Activated CD4-positive, alpha-beta T cell treated with anti-CD3 and anti-CD28 coated beads, Interleukin-2, amount 50 U/mL, for 16 hours (primary cell): Measurements from ENCODE around the gene ZG16B.

ENCODE experiments used
- DNase-seq: peaks from one replicate; pipeline ENCODE4 v3.0.0-alpha.2; 2020

Gene ZG16B

DNA sequence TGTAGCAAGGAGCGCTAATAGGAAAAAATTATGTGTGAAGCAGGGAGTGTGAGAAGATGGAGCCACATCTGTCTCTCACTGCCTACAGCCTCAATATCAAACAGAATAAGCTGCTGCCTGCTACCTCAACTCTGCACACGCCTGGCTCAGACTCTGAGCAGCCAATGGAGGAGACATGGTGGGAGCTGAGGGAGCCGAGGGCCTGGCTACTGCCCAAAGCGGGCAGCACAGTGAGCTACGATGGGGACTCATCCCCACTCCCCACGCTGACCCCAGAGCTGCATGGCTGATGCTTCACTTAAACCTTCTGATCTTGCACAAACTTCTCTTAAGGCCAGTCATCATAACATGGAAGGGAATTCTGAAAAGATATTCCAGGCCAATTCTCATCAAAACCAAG, 41.8 kb downstream of the ZG16B start:
- no peak for DNase-seq

DNA sequence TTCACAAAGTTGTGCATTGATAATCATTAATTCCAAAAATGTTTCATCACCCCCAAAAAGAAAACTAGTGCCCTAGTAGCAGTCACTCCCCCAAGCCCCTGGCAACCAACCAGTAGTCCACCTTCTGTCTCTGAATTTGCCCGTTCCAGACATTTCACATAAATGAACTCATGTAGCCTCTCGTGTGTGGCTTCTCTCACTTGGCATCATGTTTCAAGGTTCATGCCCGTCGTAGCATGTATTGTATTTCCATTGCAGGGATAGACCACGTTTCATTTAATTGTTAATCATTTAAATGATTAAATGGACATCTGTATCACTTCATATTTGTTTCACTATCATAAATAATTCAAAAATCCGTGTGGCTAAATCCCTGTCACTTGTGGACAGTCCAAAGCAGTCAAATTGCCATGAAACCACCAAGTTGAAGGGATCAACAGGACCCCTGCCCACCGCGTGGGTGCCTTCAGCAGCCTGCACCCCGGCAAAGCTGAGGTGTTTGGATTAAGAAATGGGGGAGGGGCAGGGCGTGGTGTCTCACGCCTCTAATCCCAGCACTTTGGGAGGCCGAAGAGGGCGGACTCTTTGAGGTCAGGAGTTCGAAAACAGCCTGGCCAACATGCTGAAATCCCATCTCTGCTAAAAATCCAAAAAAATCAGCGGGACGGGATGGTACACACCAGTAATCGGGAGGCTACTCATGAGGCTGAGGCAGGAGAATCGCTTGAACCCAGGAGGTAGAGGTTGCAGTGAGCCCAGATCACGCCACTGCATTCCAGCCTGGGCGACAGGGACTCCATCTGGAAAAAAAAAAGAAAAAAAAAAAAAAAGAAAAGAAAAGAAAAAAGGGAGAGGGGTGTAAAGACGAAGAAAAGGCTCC, 44.2 kb downstream of the ZG16B start:
- DNase-seq, result no peak

DNA sequence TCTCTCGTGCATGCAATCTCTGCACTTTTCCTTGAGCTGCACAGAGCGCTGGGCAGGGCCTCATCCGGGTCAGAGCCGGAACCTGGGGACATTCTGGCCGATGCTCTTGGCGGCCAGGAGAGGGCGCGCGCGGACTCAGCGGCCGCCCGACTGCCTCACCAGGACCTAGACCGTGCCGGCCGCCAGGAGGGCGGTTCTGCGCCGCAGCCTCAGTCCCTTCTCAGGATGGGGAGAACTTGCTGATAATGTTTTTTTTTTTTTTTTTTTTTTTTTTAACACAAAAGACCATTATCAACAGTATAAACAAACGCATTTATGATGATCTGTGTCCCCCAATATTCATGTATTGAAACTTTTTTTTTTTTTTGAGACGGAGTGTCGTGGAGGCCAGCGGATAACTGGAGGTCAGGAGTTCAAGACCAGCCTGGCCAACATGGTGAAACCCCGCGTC, 44.8 kb downstream of the ZG16B start:
- peak; percentile 80 for DNase-seq

DNA sequence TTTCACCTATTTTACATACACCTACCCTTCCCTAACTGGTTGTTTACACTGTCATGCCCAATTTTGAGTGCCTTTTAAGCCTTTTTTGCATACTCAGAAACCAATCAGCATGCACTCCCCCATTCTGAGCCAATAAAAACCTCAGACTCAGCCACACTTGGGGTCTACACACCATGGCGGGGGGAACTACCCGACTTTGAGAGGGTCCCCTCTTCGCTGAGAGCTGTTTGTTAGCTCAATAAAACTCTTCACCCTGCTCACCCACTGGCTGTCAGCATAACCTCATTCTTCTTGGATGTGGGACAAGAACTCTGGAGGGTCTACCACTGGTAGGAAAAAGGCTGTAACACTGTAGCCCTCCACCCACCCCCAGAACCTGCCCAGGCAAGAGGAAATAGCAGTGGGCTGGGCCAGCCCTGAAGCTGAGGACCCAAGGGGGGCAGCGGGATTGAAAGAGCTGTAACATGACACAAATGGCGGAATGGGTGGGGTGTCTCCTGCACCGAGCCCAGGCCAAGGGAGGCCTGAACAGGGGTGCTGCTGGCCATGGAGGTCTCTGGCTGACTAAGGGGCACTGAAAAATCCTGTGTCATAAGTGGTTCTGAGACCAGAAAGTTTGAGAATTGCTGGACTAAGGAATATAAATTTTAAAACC, 49.9 kb downstream of the ZG16B start:
- no peak for DNase-seq
